PC-3 (cell line): ENCODE results near the gene IFT172. TPM values are rescaled to one million over a fixed set of nuclear protein-coding genes. Genes with fewer than 3 reads are reported as not detected.

Source experiments
- ATAC-seq: fragments of 200-7000 bp; cut with Tn5 transposase; 2 replicates; pipeline ENCODE4 v1.9.1; 2020; ENCODE audit warnings: mild to moderate bottlenecking, moderate library complexity
- BruUV-seq: library from RNA; stranded (reverse); fragments of 400-500 nt; replicated peaks from 2 replicates; lab custom pipeline; 2021; lab: Mats Ljungman, UMichigan
- CTCF ChIA-PET: fragments of 300-600 bp; sonication (Branson Sonifier 250); formaldehyde crosslinking; loops from one replicate; lab custom pipeline; 2022; ENCODE audit warnings: antibody characterized with exemption; lab: Charles Lee
- POLR2A ChIA-PET: fragments of 300-600 bp; sonication (Branson Sonifier 250); formaldehyde crosslinking; loops from one replicate; lab custom pipeline; 2022; ENCODE audit warnings: antibody characterized with exemption; ENCODE audit not compliant: unreplicated experiment; lab: Charles Lee
- DNase-seq: peaks from one replicate; pipeline ENCODE4 v3.0.0-alpha.2; 2015
- H2AFZ ChIP-seq: fragments of 300-600 bp; sonication (generic); 2 replicates; pipeline ENCODE4 v1.6.0; 2016; ENCODE audit warnings: antibody characterized with exemption, low read length
- H3F3A ChIP-seq: fragments of 300-600 bp; sonication (generic); one replicate; pipeline ENCODE4 v1.6.0; 2017; ENCODE audit warnings: antibody characterized with exemption, low read length, control low read depth, mild to moderate bottlenecking; ENCODE audit not compliant: unreplicated experiment
- H3K27ac ChIP-seq: fragments of 300-600 bp; sonication (generic); 2 replicates; pipeline ENCODE4 v1.5.1; 2016; ENCODE audit warnings: mild to moderate bottlenecking, low read length
- H3K27me3 ChIP-seq: fragments of 300-600 bp; sonication (generic); 2 replicates; pipeline ENCODE4 v1.6.1; 2016; ENCODE audit warnings: low read length, mixed read lengths
- H3K36me3 ChIP-seq: fragments of 300-600 bp; sonication (generic); 2 replicates; pipeline ENCODE4 v1.6.1; 2016; ENCODE audit warnings: low read depth, mixed run types, low read length, mixed read lengths
- H3K4me1 ChIP-seq: fragments of 300-600 bp; sonication (generic); 2 replicates; pipeline ENCODE4 v1.5.1; 2016; ENCODE audit warnings: low read length; ENCODE audit not compliant: insufficient read depth
- H3K4me2 ChIP-seq: fragments of 300-600 bp; sonication (generic); 2 replicates; pipeline ENCODE4 v1.6.0; 2016; ENCODE audit warnings: low read length
- H3K4me3 ChIP-seq: fragments of 300-600 bp; sonication (generic); 2 replicates; pipeline ENCODE4 v1.5.1; 2016; ENCODE audit warnings: mild to moderate bottlenecking, low read length, mixed read lengths
- H3K79me2 ChIP-seq: fragments of 300-600 bp; sonication (generic); 2 replicates; pipeline ENCODE4 v1.6.1; 2017; ENCODE audit warnings: low read length, mixed read lengths
- H3K9ac ChIP-seq: fragments of 300-600 bp; sonication (generic); 2 replicates; pipeline ENCODE4 v1.6.0; 2016; ENCODE audit warnings: mild to moderate bottlenecking, low read length
- H3K9me2 ChIP-seq: fragments of 300-600 bp; sonication (generic); replicated peaks from 2 replicates; pipeline ENCODE4 v1.6.1; 2016; ENCODE audit warnings: mixed run types, low read length, mixed read lengths
- H3K9me3 ChIP-seq: fragments of 300-600 bp; sonication (generic); 2 replicates; pipeline ENCODE4 v1.6.1; 2016; ENCODE audit warnings: low read length, mixed read lengths
- H4K20me1 ChIP-seq: fragments of 300-600 bp; sonication (generic); 2 replicates; pipeline ENCODE4 v1.6.1; 2016; ENCODE audit warnings: low read length, mixed read lengths
- EZH2 ChIP-seq: fragments of 300-600 bp; sonication (generic); IDR thresholded peaks from one replicate; pipeline ENCODE4 v1.6.1; 2017; ENCODE audit warnings: antibody characterized with exemption, mild to moderate bottlenecking, low read length; ENCODE audit not compliant: unreplicated experiment
- EZH2phosphoT487 ChIP-seq: fragments of 300-600 bp; sonication (generic); IDR thresholded peaks from 2 replicates; pipeline ENCODE4 v1.6.1; 2018; ENCODE audit warnings: mild to moderate bottlenecking, antibody characterized with exemption, low read length, borderline replicate concordance
- intact Hi-C: fragments of 100-400 bp; cut with micrococcal nuclease; formaldehyde crosslinking; loops from 2 replicates; pipeline ENCODE4 v1.9.0; 2023
- total RNA-seq: library from RNA; depleted of rRNA; stranded (reverse); fragments of >200 nt; gene quantifications from 2 replicates; pipeline ENCODE4 v1.2.3, GENCODE V29; 2014
- TF ChIP-seq, protein P1 (sequence below): fragments of 300-600 bp; sonication (generic); conservative IDR thresholded peaks from 2 replicates; pipeline ENCODE4 v1.5.1; 2017; ENCODE audit warnings: antibody characterized with exemption, low read depth, mild to moderate bottlenecking, low read length

The IFT172 gene
- total RNA-seq, 1 experiment from 2014 or later = 22.9 TPM

DNA sequence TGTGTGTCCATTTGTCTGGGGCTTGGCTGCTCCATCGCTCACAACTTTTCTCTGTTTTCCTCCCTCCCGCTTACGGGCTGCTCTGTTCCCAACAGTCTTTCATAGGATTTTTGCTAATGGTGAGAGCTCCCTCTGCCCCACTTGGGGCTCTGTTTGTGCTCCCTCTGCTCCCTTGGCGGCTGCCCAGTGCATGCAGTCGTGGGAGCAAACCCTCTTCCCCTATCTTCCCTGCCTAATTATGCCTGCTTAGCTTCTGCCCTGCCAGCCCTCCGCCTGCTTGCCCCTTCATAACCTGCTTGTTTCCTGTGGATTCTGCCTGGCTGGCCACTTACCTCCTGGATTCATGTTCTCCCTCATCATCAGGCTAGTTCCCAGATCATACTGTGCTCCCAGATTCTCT, 53.9 kb downstream of the IFT172 start:
- no peaks in the 10 kb centered on the region for H3K9me2 ChIP-seq
- peaks cover 3% of the 10 kb centered on the region; the same call in 1 of the 2 replicates for H3K4me1 ChIP-seq
- H2AFZ ChIP-seq = no peak overlapping the region
- no peaks in the 10 kb centered on the region for H3K27me3 ChIP-seq
- BruUV-seq = no TSS peak
- ChIA-PET POLR2A (no interaction called here), CTCF (no interaction called here)
- no peak overlapping the region for H3K4me2 ChIP-seq
- intact Hi-C loops = no loop called here
- ATAC-seq (no peak), DNase-seq (no peak)
- no peaks in the 10 kb centered on the region for H3F3A ChIP-seq
- TF ChIP-seq EZH2phosphoT487 (no peak), EZH2 (no peak)
- TF ChIP-seq, protein P1, sequence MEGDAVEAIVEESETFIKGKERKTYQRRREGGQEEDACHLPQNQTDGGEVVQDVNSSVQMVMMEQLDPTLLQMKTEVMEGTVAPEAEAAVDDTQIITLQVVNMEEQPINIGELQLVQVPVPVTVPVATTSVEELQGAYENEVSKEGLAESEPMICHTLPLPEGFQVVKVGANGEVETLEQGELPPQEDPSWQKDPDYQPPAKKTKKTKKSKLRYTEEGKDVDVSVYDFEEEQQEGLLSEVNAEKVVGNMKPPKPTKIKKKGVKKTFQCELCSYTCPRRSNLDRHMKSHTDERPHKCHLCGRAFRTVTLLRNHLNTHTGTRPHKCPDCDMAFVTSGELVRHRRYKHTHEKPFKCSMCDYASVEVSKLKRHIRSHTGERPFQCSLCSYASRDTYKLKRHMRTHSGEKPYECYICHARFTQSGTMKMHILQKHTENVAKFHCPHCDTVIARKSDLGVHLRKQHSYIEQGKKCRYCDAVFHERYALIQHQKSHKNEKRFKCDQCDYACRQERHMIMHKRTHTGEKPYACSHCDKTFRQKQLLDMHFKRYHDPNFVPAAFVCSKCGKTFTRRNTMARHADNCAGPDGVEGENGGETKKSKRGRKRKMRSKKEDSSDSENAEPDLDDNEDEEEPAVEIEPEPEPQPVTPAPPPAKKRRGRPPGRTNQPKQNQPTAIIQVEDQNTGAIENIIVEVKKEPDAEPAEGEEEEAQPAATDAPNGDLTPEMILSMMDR = no peak
- H3K36me3 ChIP-seq = peaks cover 53% of the 10 kb centered on the region
- no peak overlapping the region for H3K4me3 ChIP-seq
- H3K79me2 ChIP-seq = peaks cover 27% of the 10 kb centered on the region
- H4K20me1 ChIP-seq = peaks cover 13% of the 10 kb centered on the region; the same call in 1 of the 2 replicates
- no peaks in the 10 kb centered on the region for H3K9me3 ChIP-seq
- H3K27ac ChIP-seq = no peak overlapping the region
- H3K9ac ChIP-seq = no peak overlapping the region

DNA sequence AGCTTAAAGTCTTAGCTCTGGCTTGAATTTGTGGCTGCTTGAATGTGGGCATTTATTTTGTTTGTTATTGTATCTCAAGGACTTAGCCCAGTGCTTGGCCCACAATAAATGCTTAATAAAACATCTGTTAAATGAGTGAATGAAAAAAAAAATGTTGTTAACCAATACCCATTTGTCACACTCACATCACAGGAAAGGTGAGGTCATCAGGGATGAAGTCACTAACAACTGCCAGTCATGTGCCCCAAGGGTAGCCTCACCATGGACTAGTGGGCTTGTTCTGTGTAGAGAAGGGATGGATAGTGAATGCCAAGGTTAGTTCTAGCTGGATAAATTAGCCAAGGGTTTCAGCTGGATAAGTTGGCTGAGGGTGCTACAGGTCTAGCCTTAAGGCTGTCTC, 58.1 kb downstream of the IFT172 start:
- no peak for ATAC-seq
- Histone ChIP-seq H3K79me2 (peaks cover 44% of the 10 kb centered on the region), H3K9me2 (no peaks in the 10 kb centered on the region), H3K9ac (no peak overlapping the region), H3K4me2 (no peak overlapping the region), H3K36me3 (peaks cover 31% of the 10 kb centered on the region), H4K20me1 (peaks cover 25% of the 10 kb centered on the region), H3K4me1 (peaks cover 19% of the 10 kb centered on the region), H2AFZ (no peak overlapping the region), H3K4me3 (no peak overlapping the region), H3F3A (no peaks in the 10 kb centered on the region), H3K27ac (no peak overlapping the region), H3K9me3 (no peaks in the 10 kb centered on the region), H3K27me3 (no peaks in the 10 kb centered on the region)
- intact Hi-C loops = no loop called here
- BruUV-seq = no TSS peak
- POLR2A ChIA-PET = no interaction called here
- CTCF ChIA-PET = no interaction called here
- TF ChIP-seq EZH2phosphoT487 (no peak), EZH2 (no peak)
- peak; percentile 36 for DNase-seq

DNA sequence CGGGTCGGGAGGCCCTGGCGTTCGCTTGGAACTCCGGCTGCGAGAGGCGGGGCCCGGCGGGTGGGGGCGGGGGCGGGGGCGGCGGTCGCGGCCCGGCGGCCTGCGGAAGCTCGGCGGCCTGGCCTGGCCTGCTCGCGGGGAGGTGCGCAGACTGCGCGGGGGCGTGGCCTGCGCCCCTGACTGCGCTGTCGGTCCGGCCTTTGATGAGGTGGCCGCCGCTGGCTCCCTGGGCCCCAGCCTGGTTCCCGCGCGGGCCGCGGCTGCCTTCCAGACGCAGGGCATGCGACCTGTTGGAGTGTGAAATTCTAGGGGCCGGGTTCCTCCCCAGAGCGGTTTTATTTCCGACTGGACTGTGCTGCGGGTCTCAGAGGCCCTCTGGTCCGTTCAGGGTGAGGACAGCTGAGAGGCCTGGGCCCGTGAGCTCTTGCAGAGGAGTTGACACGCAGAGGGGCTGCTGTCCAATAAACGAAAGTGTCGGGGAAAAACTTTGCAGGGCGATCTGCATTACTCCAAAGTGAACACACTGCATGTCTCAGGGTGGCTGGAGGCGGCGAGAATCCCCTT, 60.5 kb downstream of the IFT172 start:
- no peaks in the 10 kb centered on the region for H3K9me2 ChIP-seq
- H3K4me3 ChIP-seq = peak overlapping the region; percentile 85
- H3K79me2 ChIP-seq = peaks cover 44% of the 10 kb centered on the region
- H3K36me3 ChIP-seq = peaks cover 8% of the 10 kb centered on the region
- H4K20me1 ChIP-seq = peaks cover 25% of the 10 kb centered on the region
- ATAC-seq (peak; percentile 84), DNase-seq (peak; percentile 86)
- peak overlapping the region; percentile 33 for H3K27ac ChIP-seq
- intact Hi-C loops = loop anchor here (1.0 kb wide), 2 partner anchors 20 to 253 kb away; partner anchors contain the start of gene PPM1G
- peaks cover 19% of the 10 kb centered on the region for H3K4me1 ChIP-seq
- H3K4me2 ChIP-seq = peak overlapping the region; percentile 99
- H3K9me3 ChIP-seq = no peaks in the 10 kb centered on the region
- ChIA-PET POLR2A (interaction anchor here (0.5 to 1.4 kb wide), 4 partner anchors 19 to 837 kb away, joined by 3 to 10 read pairs (median 4); partner anchors contain the start of gene PPM1G), CTCF (interaction anchor here (0.8 kb wide), 1 partner anchor 19 kb away, joined by 3 read pairs; the partner anchor contains the start of gene PPM1G)
- H3K27me3 ChIP-seq = no peaks in the 10 kb centered on the region
- no TSS peak for BruUV-seq
- peak overlapping the region; percentile 90 for H2AFZ ChIP-seq
- no peaks in the 10 kb centered on the region for H3F3A ChIP-seq
- TF ChIP-seq EZH2 (no peak), EZH2phosphoT487 (no peak)
- TF ChIP-seq, protein P1 = no peak
- H3K9ac ChIP-seq = peak overlapping the region; percentile 78
